Measurements from ENCODE around the gene RRP12.

Gene RRP12

GRCh38 chr10:97400665-97401454, at the start of gene RRP12:
Gene RRP12 (minus strand): TSS chr10:97401340. CDS start chr10:97401231, 109 bp downstream.
- no peaks in the 10 kb centered on the region for H3K27me3 Mint-ChIP-seq
- peak within 1 kb of the TSS; percentile 94 for H3K4me3 Mint-ChIP-seq
- no peaks in the 10 kb centered on the region for H3K9me3 Mint-ChIP-seq
- H3K4me1 Mint-ChIP-seq (ENCODE audit: low read depth): peaks cover 15% of the 10 kb centered on the region
- peaks cover 18% of the 10 kb centered on the region for H3K36me3 Mint-ChIP-seq (ENCODE audit: low read depth)
- H3K27ac Mint-ChIP-seq: peak within 1 kb of the TSS; percentile 90

- Mint-ChIP-seq H3K27ac (no peak overlapping the region), H3K4me1 (ENCODE audit: low read depth) (peaks cover 60% of the 10 kb centered on the region)
Observed at GRCh38 chr10:97450828-97451227, 49.7 kb upstream of the RRP12 start.

GRCh38 chr10:97445722-97446639, 44.8 kb upstream of the RRP12 start, which contains the start of the genes EXOSC1 and ZDHHC16:
Gene EXOSC1 (minus strand): TSS chr10:97446006. CDS start chr10:97445985, 21 bp downstream.
Gene ZDHHC16 (plus strand): TSS chr10:97446175. CDS start chr10:97451676, 5,501 bp downstream.
- H3K4me1 Mint-ChIP-seq (ENCODE audit: low read depth): peaks cover 54% of the 10 kb centered on the region
- no peaks in the 10 kb centered on the region for H3K27me3 Mint-ChIP-seq
- peak within 1 kb of the TSS; percentile 99 for H3K4me3 Mint-ChIP-seq
- H3K9me3 Mint-ChIP-seq: no peaks in the 10 kb centered on the region
- peaks cover 35% of the 10 kb centered on the region for H3K36me3 Mint-ChIP-seq (ENCODE audit: low read depth)
- peak within 1 kb of the TSS; percentile 91 for H3K27ac Mint-ChIP-seq

More at GRCh38 chr10:97450828-97451227, 49.7 kb upstream of the RRP12 start:
- no peaks in the 10 kb centered on the region for H3K9me3 Mint-ChIP-seq
- no peak overlapping the region for H3K4me3 Mint-ChIP-seq
- peaks cover 40% of the 10 kb centered on the region for H3K36me3 Mint-ChIP-seq (ENCODE audit: low read depth)
- H3K27me3 Mint-ChIP-seq: no peaks in the 10 kb centered on the region

GRCh38 chr10:97445357-97445721, 44.2 kb upstream of the RRP12 start:
- H3K4me3 Mint-ChIP-seq: peak overlapping the region; percentile 99
- peaks cover 49% of the 10 kb centered on the region for H3K4me1 Mint-ChIP-seq (ENCODE audit: low read depth)
- H3K27me3 Mint-ChIP-seq: no peaks in the 10 kb centered on the region
- peaks cover 33% of the 10 kb centered on the region for H3K36me3 Mint-ChIP-seq (ENCODE audit: low read depth)
- no peaks in the 10 kb centered on the region for H3K9me3 Mint-ChIP-seq
- H3K27ac Mint-ChIP-seq: peak overlapping the region; percentile 91

GRCh38 chr10:97444212-97444611, 43.1 kb upstream of the RRP12 start:
- Mint-ChIP-seq H3K36me3 (ENCODE audit: low read depth) (peaks cover 41% of the 10 kb centered on the region), H3K4me1 (ENCODE audit: low read depth) (peaks cover 46% of the 10 kb centered on the region)

GRCh38 chr10:97442277-97442676, 41.1 kb upstream of the RRP12 start:
- H3K4me3 Mint-ChIP-seq: no peak overlapping the region
- no peak overlapping the region for H3K27ac Mint-ChIP-seq
- H3K27me3 Mint-ChIP-seq: no peaks in the 10 kb centered on the region
- H3K9me3 Mint-ChIP-seq: no peaks in the 10 kb centered on the region
- peaks cover 33% of the 10 kb centered on the region for H3K4me1 Mint-ChIP-seq (ENCODE audit: low read depth)
- H3K36me3 Mint-ChIP-seq (ENCODE audit: low read depth): peaks cover 46% of the 10 kb centered on the region

More at GRCh38 chr10:97444212-97444611, 43.1 kb upstream of the RRP12 start:
- H3K27me3 Mint-ChIP-seq: no peaks in the 10 kb centered on the region
- H3K9me3 Mint-ChIP-seq: no peaks in the 10 kb centered on the region
- H3K27ac Mint-ChIP-seq: peak overlapping the region; percentile 91
- H3K4me3 Mint-ChIP-seq: peak overlapping the region; percentile 99

- Mint-ChIP-seq H3K4me1 (ENCODE audit: low read depth) (peaks cover 10% of the 10 kb centered on the region), H3K27me3 (no peaks in the 10 kb centered on the region), H3K4me3 (no peak overlapping the region), H3K27ac (peak overlapping the region; percentile 29), H3K36me3 (ENCODE audit: low read depth) (peaks cover 58% of the 10 kb centered on the region), H3K9me3 (no peaks in the 10 kb centered on the region)
Observed at GRCh38 chr10:97435211-97435610, 34.1 kb upstream of the RRP12 start.

- Mint-ChIP-seq H3K4me3 (no peak overlapping the region), H3K36me3 (ENCODE audit: low read depth) (peaks cover 58% of the 10 kb centered on the region), H3K9me3 (no peaks in the 10 kb centered on the region), H3K4me1 (ENCODE audit: low read depth) (peaks cover 15% of the 10 kb centered on the region), H3K27me3 (no peaks in the 10 kb centered on the region), H3K27ac (peak overlapping the region; percentile 71)
Observed at GRCh38 chr10:97434557-97434956, 33.4 kb upstream of the RRP12 start.

- Mint-ChIP-seq H3K27ac (peak overlapping the region; percentile 71), H3K9me3 (no peaks in the 10 kb centered on the region), H3K4me1 (ENCODE audit: low read depth) (peaks cover 20% of the 10 kb centered on the region), H3K4me3 (no peak overlapping the region), H3K36me3 (ENCODE audit: low read depth) (peaks cover 58% of the 10 kb centered on the region), H3K27me3 (no peaks in the 10 kb centered on the region)
Observed at GRCh38 chr10:97434055-97434454, 32.9 kb upstream of the RRP12 start.

- Mint-ChIP-seq H3K36me3 (ENCODE audit: low read depth) (peaks cover 65% of the 10 kb centered on the region), H3K4me1 (ENCODE audit: low read depth) (peaks cover 51% of the 10 kb centered on the region), H3K9me3 (no peaks in the 10 kb centered on the region), H3K27ac (peak overlapping the region; percentile 99), H3K27me3 (no peaks in the 10 kb centered on the region), H3K4me3 (peak overlapping the region; percentile 96)
Observed at GRCh38 chr10:97428572-97428981, 27.4 kb upstream of the RRP12 start.

GRCh38 chr10:97427571-97428179, 26.5 kb upstream of the RRP12 start:
- no peaks in the 10 kb centered on the region for H3K27me3 Mint-ChIP-seq
- peak overlapping the region; percentile 99 for H3K27ac Mint-ChIP-seq
- peaks cover 64% of the 10 kb centered on the region for H3K36me3 Mint-ChIP-seq (ENCODE audit: low read depth)
- peaks cover 60% of the 10 kb centered on the region for H3K4me1 Mint-ChIP-seq (ENCODE audit: low read depth)
- no peaks in the 10 kb centered on the region for H3K9me3 Mint-ChIP-seq
- H3K4me3 Mint-ChIP-seq: peak overlapping the region; percentile 96

- Mint-ChIP-seq H3K4me1 (ENCODE audit: low read depth) (peaks cover 61% of the 10 kb centered on the region), H3K27me3 (no peaks in the 10 kb centered on the region), H3K9me3 (no peaks in the 10 kb centered on the region), H3K4me3 (peak overlapping the region; percentile 96), H3K36me3 (ENCODE audit: low read depth) (peaks cover 61% of the 10 kb centered on the region), H3K27ac (peak overlapping the region; percentile 99)
Observed at GRCh38 chr10:97426776-97427570, 25.8 kb upstream of the RRP12 start.

- H3K27me3 Mint-ChIP-seq: no peaks in the 10 kb centered on the region
- H3K4me3 Mint-ChIP-seq: peak within 1 kb of the TSS; percentile 96
- H3K36me3 Mint-ChIP-seq (ENCODE audit: low read depth): peaks cover 56% of the 10 kb centered on the region
- H3K4me1 Mint-ChIP-seq (ENCODE audit: low read depth): peaks cover 67% of the 10 kb centered on the region
- H3K27ac Mint-ChIP-seq: peak within 1 kb of the TSS; percentile 100
- no peaks in the 10 kb centered on the region for H3K9me3 Mint-ChIP-seq
Observed at GRCh38 chr10:97425964-97426775, 25.0 kb upstream of the RRP12 start, which contains the start of gene PGAM1. Gene PGAM1 (plus strand): TSS chr10:97426191. CDS start chr10:97426308, 117 bp downstream.
